Hepatocyte (in vitro differentiated cells): ENCODE data around the gene ADGRB2. TPM values are rescaled to one million over a fixed set of nuclear protein-coding genes. Genes with fewer than 3 reads are reported as not detected.

Experiments
- DNase-seq: peaks from one replicate; pipeline ENCODE4 v3.0.0-alpha.2; 2016; ENCODE audit warnings: low spot score
- H2AFZ ChIP-seq: fragments of 200-600 bp; sonication (generic); 2 replicates; pipeline ENCODE4 v1.6.0; 2016; ENCODE audit warnings: antibody characterized with exemption, mild to moderate bottlenecking
- H3K27ac ChIP-seq: fragments of 200-600 bp; sonication (generic); 2 replicates; pipeline ENCODE4 v1.5.1; 2016; ENCODE audit warnings: mild to moderate bottlenecking
- H3K27me3 ChIP-seq: fragments of 200-600 bp; sonication (generic); 2 replicates; pipeline ENCODE4 v1.6.1; 2016
- H3K36me3 ChIP-seq: fragments of 200-600 bp; sonication (generic); replicated peaks from 2 replicates; pipeline ENCODE4 v1.5.1; 2016; ENCODE audit warnings: low read depth; ENCODE audit not compliant: insufficient read depth
- H3K4me1 ChIP-seq: fragments of 200-600 bp; sonication (generic); 2 replicates; pipeline ENCODE4 v1.5.1; 2016; ENCODE audit warnings: mild to moderate bottlenecking, moderate library complexity; ENCODE audit not compliant: insufficient read depth
- H3K4me2 ChIP-seq: fragments of 200-600 bp; sonication (generic); 2 replicates; pipeline ENCODE4 v1.6.0; 2016
- H3K4me3 ChIP-seq: fragments of 200-600 bp; sonication (generic); 2 replicates; pipeline ENCODE4 v1.5.1; 2016; ENCODE audit warnings: mild to moderate bottlenecking
- H3K79me2 ChIP-seq: fragments of 200-600 bp; sonication (generic); 2 replicates; pipeline ENCODE4 v1.6.0; 2017; ENCODE audit warnings: mild to moderate bottlenecking
- H3K9me2 ChIP-seq: fragments of 200-600 bp; sonication (generic); replicated peaks from 2 replicates; pipeline ENCODE4 v1.6.0; 2017; ENCODE audit warnings: mild to moderate bottlenecking; ENCODE audit not compliant: insufficient read depth
- H3K9me3 ChIP-seq: fragments of 200-600 bp; sonication (generic); 2 replicates; pipeline ENCODE4 v1.5.1; 2016; ENCODE audit warnings: low read depth, mild to moderate bottlenecking
- H4K20me1 ChIP-seq: fragments of 200-600 bp; sonication (generic); 2 replicates; pipeline ENCODE4 v1.6.0; 2016; ENCODE audit warnings: mild to moderate bottlenecking; ENCODE audit not compliant: insufficient read depth, poor library complexity, severe bottlenecking
- EZH2 ChIP-seq: fragments of 200-600 bp; sonication (generic); IDR thresholded peaks from 2 replicates; pipeline ENCODE4 v1.6.1; 2016; ENCODE audit warnings: antibody characterized with exemption, mild to moderate bottlenecking, borderline replicate concordance
- EZH2phosphoT487 ChIP-seq: fragments of 200-600 bp; sonication (generic); IDR thresholded peaks from one replicate; pipeline ENCODE4 v1.6.1; 2018; ENCODE audit warnings: antibody characterized with exemption, mild to moderate bottlenecking, low read depth, moderate library complexity; ENCODE audit not compliant: unreplicated experiment, severe bottlenecking
- WGBS: methylation state at CpG from one replicate; pipeline ENCODE4 v1.1.6; 2016; ENCODE audit warnings: low lambda C conversion rate; ENCODE audit errors: missing lambda C conversion rate; 5-methylcytosine and 5-hydroxymethylcytosine counted together
- polyA plus RNA-seq: library from polyadenylated mRNA; unstranded; fragments of >200 nt; fragmentation: Nextera tagmentation; extraction: Ambion mirVana; gene quantifications from 2 replicates; pipeline ENCODE4 v1.2.1, GENCODE V29; 2016
- total RNA-seq: library from RNA; depleted of rRNA; stranded (reverse); fragments of >200 nt; gene quantifications from 2 replicates; pipeline ENCODE4 v1.2.3, GENCODE V29; 2014
- TF ChIP-seq, protein P1 (sequence below): fragments of 200-600 bp; sonication (generic); IDR thresholded peaks from 2 replicates; pipeline ENCODE4 v1.5.1; 2016; ENCODE audit warnings: antibody characterized with exemption, mild to moderate bottlenecking; ENCODE audit not compliant: poor library complexity

Gene ADGRB2
- total and polyA plus RNA-seq, 2 experiments from 2014 or later: 7.7 to 10.5 TPM

DNA sequence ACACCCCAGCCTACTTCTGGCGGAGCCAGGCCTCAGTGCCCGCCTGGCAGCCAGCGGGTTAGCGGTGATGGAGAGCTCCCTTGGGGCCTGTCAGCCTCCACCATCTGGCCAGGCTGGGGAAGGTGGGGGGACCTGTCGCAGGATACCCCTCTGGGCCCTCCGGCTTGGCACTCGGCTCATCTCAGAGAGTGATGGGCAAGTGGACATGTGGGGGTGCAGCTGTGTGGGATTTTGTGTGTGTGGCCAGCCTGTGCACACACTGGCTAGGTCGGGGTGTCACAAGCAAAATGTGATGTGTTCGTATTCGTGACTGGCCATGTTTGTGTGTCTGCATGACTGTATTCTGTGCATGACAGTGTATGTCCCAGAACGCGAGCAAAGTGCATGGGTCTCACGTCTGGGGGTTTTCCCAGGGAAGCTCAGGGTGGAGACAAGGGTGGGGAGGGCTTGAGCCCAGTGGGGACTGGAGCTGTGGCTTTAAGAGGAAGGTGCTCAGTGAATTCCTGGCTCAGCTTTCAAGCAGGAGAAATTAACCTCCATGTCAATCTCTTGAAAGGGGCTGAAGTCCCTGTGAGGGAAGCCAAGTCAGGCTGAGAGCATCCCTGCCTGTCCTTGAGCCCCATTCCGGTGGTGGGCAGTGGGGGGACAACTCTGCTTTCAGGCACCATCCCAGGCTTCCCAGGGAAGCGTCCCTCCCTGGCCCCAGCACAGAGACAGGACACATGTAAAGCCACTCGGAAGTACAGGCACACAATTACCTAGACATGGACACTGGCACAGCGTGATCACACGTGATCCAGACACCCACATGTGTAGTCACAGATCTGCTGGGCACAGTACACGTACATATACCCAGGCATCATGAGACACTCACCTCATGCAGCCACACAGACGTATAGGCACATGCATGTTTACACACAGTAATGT, 21.1 kb upstream of the ADGRB2 start:
- Histone ChIP-seq H3K36me3 (no peaks in the 10 kb centered on the region), H3K27me3 (no peaks in the 10 kb centered on the region), H3K4me2 (no peak overlapping the region), H2AFZ (no peak overlapping the region), H3K27ac (no peak overlapping the region), H3K4me1 (peaks cover 22% of the 10 kb centered on the region), H3K79me2 (no peaks in the 10 kb centered on the region), H3K4me3 (no peak overlapping the region), H3K9me3 (no peaks in the 10 kb centered on the region), H3K9me2 (no peaks in the 10 kb centered on the region), H4K20me1 (no peaks in the 10 kb centered on the region)
- no peak for TF ChIP-seq EZH2phosphoT487
- TF ChIP-seq, protein P1, sequence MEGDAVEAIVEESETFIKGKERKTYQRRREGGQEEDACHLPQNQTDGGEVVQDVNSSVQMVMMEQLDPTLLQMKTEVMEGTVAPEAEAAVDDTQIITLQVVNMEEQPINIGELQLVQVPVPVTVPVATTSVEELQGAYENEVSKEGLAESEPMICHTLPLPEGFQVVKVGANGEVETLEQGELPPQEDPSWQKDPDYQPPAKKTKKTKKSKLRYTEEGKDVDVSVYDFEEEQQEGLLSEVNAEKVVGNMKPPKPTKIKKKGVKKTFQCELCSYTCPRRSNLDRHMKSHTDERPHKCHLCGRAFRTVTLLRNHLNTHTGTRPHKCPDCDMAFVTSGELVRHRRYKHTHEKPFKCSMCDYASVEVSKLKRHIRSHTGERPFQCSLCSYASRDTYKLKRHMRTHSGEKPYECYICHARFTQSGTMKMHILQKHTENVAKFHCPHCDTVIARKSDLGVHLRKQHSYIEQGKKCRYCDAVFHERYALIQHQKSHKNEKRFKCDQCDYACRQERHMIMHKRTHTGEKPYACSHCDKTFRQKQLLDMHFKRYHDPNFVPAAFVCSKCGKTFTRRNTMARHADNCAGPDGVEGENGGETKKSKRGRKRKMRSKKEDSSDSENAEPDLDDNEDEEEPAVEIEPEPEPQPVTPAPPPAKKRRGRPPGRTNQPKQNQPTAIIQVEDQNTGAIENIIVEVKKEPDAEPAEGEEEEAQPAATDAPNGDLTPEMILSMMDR: no peak
- TF ChIP-seq EZH2: no peak
- 85% methylated on average over 18 of the region's 20 CpGs for WGBS
- no peak for DNase-seq

DNA sequence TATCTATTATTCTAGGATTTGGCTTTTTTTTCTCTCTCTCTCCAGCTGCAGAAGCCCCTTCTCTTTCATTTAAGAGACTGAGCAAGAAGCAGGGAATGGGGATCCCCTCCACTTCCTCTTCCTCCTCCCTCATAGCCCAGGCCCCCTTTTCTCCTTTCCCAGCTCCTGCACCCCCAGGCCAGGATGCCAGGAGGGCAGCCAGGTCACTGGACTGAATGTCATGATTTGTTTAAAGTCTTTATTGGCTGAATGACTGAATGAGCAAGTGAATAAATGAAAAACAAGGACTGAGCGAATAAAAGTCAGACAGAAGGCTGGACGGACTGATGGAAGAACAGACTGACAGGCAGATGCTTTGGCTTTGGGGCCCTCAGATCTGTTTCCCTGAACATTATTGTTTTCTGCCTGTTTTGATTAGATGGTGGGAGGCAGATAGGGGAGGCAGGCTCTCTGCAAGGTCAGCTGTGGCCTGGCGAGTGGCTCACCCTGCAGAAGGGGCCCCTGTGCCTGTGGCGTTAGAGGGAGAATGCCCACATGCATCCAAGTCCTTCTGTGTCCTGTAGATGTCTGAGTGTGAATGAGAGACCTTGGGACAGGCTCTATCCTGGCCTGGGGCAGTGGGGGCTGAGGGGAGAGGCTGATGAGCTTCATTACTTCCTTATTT, 20.3 kb upstream of the ADGRB2 start:
- no peaks in the 10 kb centered on the region for H3K79me2 ChIP-seq
- 88% methylated on average over 4 of the region's 4 CpGs for WGBS

DNA sequence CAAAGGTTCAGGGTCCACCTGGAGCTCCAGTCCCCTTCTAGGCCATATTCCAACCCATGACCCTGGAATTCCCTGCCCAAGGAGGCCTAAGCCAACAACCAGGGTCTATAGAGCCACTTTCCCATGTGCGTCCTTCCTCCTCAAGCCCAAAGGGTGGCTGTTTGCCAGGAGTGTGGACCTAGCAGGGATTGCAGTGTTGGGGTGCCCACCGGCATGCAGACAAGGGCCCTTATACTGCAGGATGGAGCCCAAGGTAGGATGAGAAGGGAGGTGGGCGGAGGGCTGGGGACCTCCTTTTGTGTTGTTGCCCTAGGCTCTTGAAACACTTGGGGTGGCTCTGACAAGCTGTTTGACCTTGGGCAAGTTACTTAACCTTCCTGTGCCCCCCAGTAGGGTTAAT, 19.7 kb upstream of the ADGRB2 start:
- no peaks in the 10 kb centered on the region for H4K20me1 ChIP-seq
- TF ChIP-seq EZH2 (no peak), EZH2phosphoT487 (no peak)
- TF ChIP-seq, protein P1: no peak
- no peak overlapping the region for H3K27ac ChIP-seq
- H3K79me2 ChIP-seq: no peaks in the 10 kb centered on the region
- no peaks in the 10 kb centered on the region for H3K27me3 ChIP-seq
- H3K9me2 ChIP-seq: no peaks in the 10 kb centered on the region
- 96% methylated on average over 3 of the region's 3 CpGs for WGBS
- H3K4me2 ChIP-seq: no peak overlapping the region
- no peaks in the 10 kb centered on the region for H3K9me3 ChIP-seq
- H3K4me3 ChIP-seq: no peak overlapping the region
- H3K4me1 ChIP-seq: peaks cover 22% of the 10 kb centered on the region
- no peak for DNase-seq
- no peaks in the 10 kb centered on the region for H3K36me3 ChIP-seq
- H2AFZ ChIP-seq: no peak overlapping the region

More for the DNA sequence above, 20.3 kb upstream of the ADGRB2 start:
- no peaks in the 10 kb centered on the region for H3K9me2 ChIP-seq
- no peak for TF ChIP-seq EZH2phosphoT487
- TF ChIP-seq EZH2: no peak
- H3K4me3 ChIP-seq: no peak overlapping the region
- no peak for DNase-seq
- no peaks in the 10 kb centered on the region for H3K36me3 ChIP-seq
- H3K27me3 ChIP-seq: no peaks in the 10 kb centered on the region
- no peaks in the 10 kb centered on the region for H4K20me1 ChIP-seq
- H3K4me1 ChIP-seq: peaks cover 22% of the 10 kb centered on the region
- H2AFZ ChIP-seq: no peak overlapping the region
- no peaks in the 10 kb centered on the region for H3K9me3 ChIP-seq
- no peak overlapping the region for H3K4me2 ChIP-seq
- H3K27ac ChIP-seq: no peak overlapping the region
